GM12878 (cell line): ENCODE measurements around the gene PACS2. TPM values are rescaled to one million over a fixed set of nuclear protein-coding genes. Genes with fewer than 3 reads are reported as not detected.

Experiments
- ATF3 ChIP-seq: IDR thresholded peaks from 2 replicates; pipeline ENCODE4 v1.6.1; 2011; ENCODE audit warnings: low read depth, mild to moderate bottlenecking, low read length, moderate library complexity, borderline replicate concordance; ENCODE audit errors: extremely low read depth
- ATF7 ChIP-seq: fragments of 450-650 bp; IDR thresholded peaks from 2 replicates; pipeline ENCODE4 v1.6.1; 2016; ENCODE audit warnings: low read depth, mild to moderate bottlenecking
- CBX5 ChIP-seq: sonication (generic); IDR thresholded peaks from 2 replicates; pipeline ENCODE4 v1.6.1; 2016; ENCODE audit warnings: low read depth, moderate library complexity, mild to moderate bottlenecking, inconsistent platforms
- CHD1 ChIP-seq: IDR thresholded peaks from 2 replicates; pipeline ENCODE4 v1.6.1; 2012; ENCODE audit warnings: low read depth, low read length, improper control_type of control experiment
- CHD4 ChIP-seq: fragments of 200-600 bp; sonication (generic); IDR thresholded peaks from 2 replicates; pipeline ENCODE4 v1.6.1; 2016; ENCODE audit warnings: mild to moderate bottlenecking
- CREM ChIP-seq: IDR thresholded peaks from 2 replicates; pipeline ENCODE4 v1.6.1; 2014; ENCODE audit warnings: antibody characterized with exemption, low read depth
- E4F1 ChIP-seq: fragments of 450-650 bp; IDR thresholded peaks from 2 replicates; pipeline ENCODE4 v1.6.1; 2018; ENCODE audit warnings: borderline replicate concordance, mild to moderate bottlenecking; ENCODE audit not compliant: partially characterized antibody
- EZH2 ChIP-seq: IDR thresholded peaks from 2 replicates; pipeline ENCODE4 v1.6.1; 2012; ENCODE audit warnings: low read depth, mild to moderate bottlenecking, control low read depth, inconsistent platforms, low read length, borderline replicate concordance; ENCODE audit not compliant: control insufficient read depth
- KAT2A ChIP-seq: conservative IDR thresholded peaks from 2 replicates; pipeline ENCODE4 v1.6.1; 2011; ENCODE audit warnings: low read depth, low read length; ENCODE audit not compliant: control insufficient read depth
- KDM1A ChIP-seq: fragments of 200-600 bp; sonication (generic); IDR thresholded peaks from 2 replicates; pipeline ENCODE4 v1.6.1; 2016; ENCODE audit warnings: borderline replicate concordance
- LARP7 ChIP-seq: fragments of 450-650 bp; IDR thresholded peaks from 2 replicates; pipeline ENCODE4 v1.6.1; 2017; ENCODE audit warnings: mild to moderate bottlenecking
- MEF2A ChIP-seq: IDR thresholded peaks from 2 replicates; pipeline ENCODE4 v1.6.1; 2011; ENCODE audit warnings: low read depth, mild to moderate bottlenecking, low read length, moderate library complexity; ENCODE audit not compliant: insufficient read depth
- MEF2B ChIP-seq: fragments of 450-650 bp; IDR thresholded peaks from 2 replicates; pipeline ENCODE4 v1.6.1; 2018; ENCODE audit warnings: mild to moderate bottlenecking, moderate library complexity; ENCODE audit not compliant: partially characterized antibody, poor library complexity, severe bottlenecking
- MYC ChIP-seq: IDR thresholded peaks from 2 replicates; pipeline ENCODE4 v1.6.1; 2011; ENCODE audit warnings: mild to moderate bottlenecking, low read length, moderate library complexity, inconsistent platforms; ENCODE audit not compliant: insufficient read depth, insufficient replicate concordance, insufficient read length, severe bottlenecking
- NFXL1 ChIP-seq: fragments of 450-650 bp; IDR thresholded peaks from 2 replicates; pipeline ENCODE4 v1.6.1; 2017; ENCODE audit warnings: antibody characterized with exemption, mild to moderate bottlenecking, borderline replicate concordance
- NFYA ChIP-seq: IDR thresholded peaks from 2 replicates; pipeline ENCODE4 v1.6.1; 2011; ENCODE audit warnings: low read depth, mild to moderate bottlenecking, low read length, improper control_type of control experiment, borderline replicate concordance
- NR2C1 ChIP-seq: fragments of 450-650 bp; IDR thresholded peaks from 2 replicates; pipeline ENCODE4 v1.6.1; 2017; ENCODE audit warnings: antibody characterized with exemption, mild to moderate bottlenecking, moderate library complexity
- POLR2A ChIP-seq: IDR thresholded peaks from 2 replicates; pipeline ENCODE4 v1.6.1; 2011; ENCODE audit warnings: low read depth, mild to moderate bottlenecking, low read length
- RAD51 ChIP-seq: fragments of 450-650 bp; IDR thresholded peaks from 2 replicates; pipeline ENCODE4 v1.6.1; 2016; ENCODE audit warnings: moderate library complexity, mild to moderate bottlenecking, inconsistent platforms
- RELB ChIP-seq: fragments of 450-650 bp; IDR thresholded peaks from 2 replicates; pipeline ENCODE4 v1.6.1; 2017; ENCODE audit warnings: low read depth, mild to moderate bottlenecking, moderate library complexity
- SMAD5 ChIP-seq: IDR thresholded peaks from 2 replicates; pipeline ENCODE4 v1.6.1; 2016; ENCODE audit warnings: antibody characterized with exemption, low read depth
- STAT3 ChIP-seq: IDR thresholded peaks from 2 replicates; pipeline ENCODE4 v1.6.1; 2011; ENCODE audit warnings: low read depth, low read length, improper control_type of control experiment
- TARDBP ChIP-seq: IDR thresholded peaks from 2 replicates; pipeline ENCODE4 v1.6.1; 2016; ENCODE audit warnings: borderline replicate concordance
- ZBED1 ChIP-seq: IDR thresholded peaks from 2 replicates; pipeline ENCODE4 v1.6.1; 2016; ENCODE audit warnings: borderline replicate concordance
- polyA plus RNA-seq, 11 experiments: library from polyadenylated mRNA; depleted of rRNA in 4 of 11; unstranded in 6 of 11; stranded (reverse) in 5 of 11; fragments of >200 nt; fragmentation: Nextera tagmentation in 4 of 11; fragmentation: Illumina TruSeq in 1 of 11; extraction: Ambion mirVana in 4 of 11; extraction: Trizol in 1 of 11; gene quantifications; 1 replicate in 1 of 11; 2 replicates in 10 of 11; pipeline versions ENCODE4 v1.2.1 to v1.2.3, GENCODE V29; 2011 to 2016; ENCODE audit warnings: inconsistent platforms in 2 of 11, missing spikeins in 2 of 11, low read depth in 1 of 11
- total RNA-seq, 4 experiments: library from RNA; depleted of rRNA in 3 of 4; stranded (reverse); fragments of >200 nt in 3 of 4; fragmentation: Illumina TruSeq in 1 of 4; extraction: Trizol in 1 of 4; gene quantifications; 2 replicates each; pipeline versions ENCODE4 v1.2.1 to v1.2.3, GENCODE V29; 2013 to 2021
- TF ChIP-seq, protein P1 (sequence below), 3 experiments: IDR thresholded peaks in 2 of 3; conservative IDR thresholded peaks in 1 of 3; 2 replicates each; pipeline ENCODE4 v1.5.1; 2011; ENCODE audit warnings: low read depth in 3 of 3, low read length in 3 of 3, mild to moderate bottlenecking in 3 of 3, control low read depth in 2 of 3, moderate library complexity in 2 of 3, inconsistent platforms in 1 of 3, mixed read lengths in 1 of 3; ENCODE audit not compliant: control insufficient read depth in 2 of 3, insufficient read depth in 1 of 3; ENCODE audit errors: extremely low read depth in 1 of 3

Gene PACS2
- total and polyA plus RNA-seq, 10 of the 15 experiments (the other 5 are each of a cell fraction or from before 2014, with no cell fraction given), result 0.21 to 37.3 (median 9.4) TPM

GRCh38 chr14:105414456-105415371 is 100.2 kb downstream of the PACS2 start (continued):
- TF ChIP-seq, protein P1, sequence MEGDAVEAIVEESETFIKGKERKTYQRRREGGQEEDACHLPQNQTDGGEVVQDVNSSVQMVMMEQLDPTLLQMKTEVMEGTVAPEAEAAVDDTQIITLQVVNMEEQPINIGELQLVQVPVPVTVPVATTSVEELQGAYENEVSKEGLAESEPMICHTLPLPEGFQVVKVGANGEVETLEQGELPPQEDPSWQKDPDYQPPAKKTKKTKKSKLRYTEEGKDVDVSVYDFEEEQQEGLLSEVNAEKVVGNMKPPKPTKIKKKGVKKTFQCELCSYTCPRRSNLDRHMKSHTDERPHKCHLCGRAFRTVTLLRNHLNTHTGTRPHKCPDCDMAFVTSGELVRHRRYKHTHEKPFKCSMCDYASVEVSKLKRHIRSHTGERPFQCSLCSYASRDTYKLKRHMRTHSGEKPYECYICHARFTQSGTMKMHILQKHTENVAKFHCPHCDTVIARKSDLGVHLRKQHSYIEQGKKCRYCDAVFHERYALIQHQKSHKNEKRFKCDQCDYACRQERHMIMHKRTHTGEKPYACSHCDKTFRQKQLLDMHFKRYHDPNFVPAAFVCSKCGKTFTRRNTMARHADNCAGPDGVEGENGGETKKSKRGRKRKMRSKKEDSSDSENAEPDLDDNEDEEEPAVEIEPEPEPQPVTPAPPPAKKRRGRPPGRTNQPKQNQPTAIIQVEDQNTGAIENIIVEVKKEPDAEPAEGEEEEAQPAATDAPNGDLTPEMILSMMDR (IDR thresholded peaks at IDR 0.05 in 2 of 3, conservative IDR thresholded peaks at IDR 0.05 in 1 of 3; ENCODE audit: control insufficient read depth in 2 of 3, extremely low read depth in 1 of 3, insufficient read depth in 1 of 3, low read depth in 3 of 3, low read length in 3 of 3), result peak; percentile 66 to 70 (median 67); a peak in 5 of 6 replicates
- TF ChIP-seq NR2C1 (peak; percentile 29), ATF7 (no peak), MEF2A (no peak), RELB (no peak), E4F1 (no peak), NFXL1 (no peak), STAT3 (no peak), ZBED1 (no peak), KDM1A (no peak), CBX5 (no peak), MYC (no peak), SMAD5 (no peak), ATF3 (no peak), KAT2A (no peak), LARP7 (peak; percentile 71; the same call in 1 of the 2 replicates), EZH2 (no peak), MEF2B (no peak), CHD4 (no peak), CHD1 (no peak), NFYA (no peak), POLR2A (0 out of 2 replicates have a peak, but pooled peaks have one; percentile 20), TARDBP (no peak), CREM (0 out of 2 replicates have a peak, but pooled peaks have one; percentile 29), RAD51 (no peak)
